KBM-7 (cell line): ENCODE results near the gene HEPACAM.

ENCODE experiments used
- DNase-seq: peaks from one replicate; pipeline ENCODE4 v3.0.0-alpha.2; 2015
- in situ Hi-C: fragments of 300-500 bp; cut with MboI; formaldehyde crosslinking; loops from 2 replicates; pipeline ENCODE4 v1.14.3; 2020; ENCODE audit warnings: low sequenced_read_pairs, low pct_unique_long_range_greater_than_20kb, mixed read lengths

The HEPACAM gene

GRCh38 chr11:124944565-124944964, 8.7 kb upstream of the HEPACAM start:
- DNase-seq, result no peak
- in situ Hi-C loops, result no loop called here

GRCh38 chr11:124943741-124944140, 7.9 kb upstream of the HEPACAM start:
- in situ Hi-C loops, result no loop called here
- no peak for DNase-seq

- in situ Hi-C loops, result no loop called here
- no peak for DNase-seq
These were observed 7.4 kb upstream of the HEPACAM start for GRCh38 chr11:124943254-124943616.

- no peak for DNase-seq
- in situ Hi-C loops, result no loop called here
These were observed 6.8 kb upstream of the HEPACAM start for GRCh38 chr11:124942466-124943253.

GRCh38 chr11:124941703-124942102, 5.9 kb upstream of the HEPACAM start:
- in situ Hi-C loops, result no loop called here
- DNase-seq, result no peak

- no peak for DNase-seq
- in situ Hi-C loops, result no loop called here
These were observed 3.1 kb upstream of the HEPACAM start for GRCh38 chr11:124938970-124939369.

GRCh38 chr11:124938206-124938765, 2.4 kb upstream of the HEPACAM start:
- in situ Hi-C loops, result no loop called here
- no peak for DNase-seq

GRCh38 chr11:124937336-124937935, 1.6 kb upstream of the HEPACAM start:
- in situ Hi-C loops, result no loop called here
- DNase-seq, result no peak

- in situ Hi-C loops, result no loop called here
- DNase-seq, result no peak
These were observed 842 bp downstream of the HEPACAM start for GRCh38 chr11:124934862-124935547.

- DNase-seq, result no peak
- in situ Hi-C loops, result no loop called here
These were observed 5.0 kb downstream of the HEPACAM start for GRCh38 chr11:124930799-124931198.

GRCh38 chr11:124928942-124929665, 6.7 kb downstream of the HEPACAM start:
- in situ Hi-C loops, result no loop called here
- no peak for DNase-seq

- in situ Hi-C loops, result no loop called here
- no peak for DNase-seq
These were observed 12.6 kb downstream of the HEPACAM start for GRCh38 chr11:124923296-124923695.

GRCh38 chr11:124922831-124923230, 13.0 kb downstream of the HEPACAM start:
- no peak for DNase-seq
- in situ Hi-C loops, result no loop called here

GRCh38 chr11:124920870-124921609, 14.8 kb downstream of the HEPACAM start:
- in situ Hi-C loops, result no loop called here
- no peak for DNase-seq

- in situ Hi-C loops, result no loop called here
- no peak for DNase-seq
These were observed 15.5 kb downstream of the HEPACAM start for GRCh38 chr11:124920356-124920755.

- no peak for DNase-seq
- in situ Hi-C loops, result no loop called here
These were observed 15.9 kb downstream of the HEPACAM start for GRCh38 chr11:124919898-124920297.

GRCh38 chr11:124918950-124919349, 16.9 kb downstream of the HEPACAM start, which contains the start of gene HEPN1:
Gene HEPN1 (plus strand): TSS chr11:124919250.
- no peak for DNase-seq
- in situ Hi-C loops, result no loop called here

GRCh38 chr11:124917115-124917637, 18.7 kb downstream of the HEPACAM start:
- in situ Hi-C loops, result no loop called here
- no peak for DNase-seq

- DNase-seq, result no peak
- in situ Hi-C loops, result no loop called here
These were observed 19.5 kb downstream of the HEPACAM start for GRCh38 chr11:124916370-124916710.
